PC-9 (cell line): ENCODE results near the gene RRN3. TPM values are rescaled to one million over a fixed set of nuclear protein-coding genes. Genes with fewer than 3 reads are reported as not detected.
"Not testable (repeated sequence)": the region's sequence is repeated elsewhere in the genome, so short reads cannot be mapped to it uniquely, and the experiment has no call there.

Experiments
- BruUV-seq: library from RNA; stranded (reverse); fragments of 400-500 nt; replicated peaks from 2 replicates; lab custom pipeline; 2021; lab: Mats Ljungman, UMichigan
- CTCF ChIA-PET: fragments of 300-600 bp; sonication (Branson Sonifier 250); formaldehyde crosslinking; loops from one replicate; lab custom pipeline; 2022; ENCODE audit warnings: antibody characterized with exemption; lab: Charles Lee
- POLR2A ChIA-PET: fragments of 300-600 bp; sonication (Branson Sonifier 250); formaldehyde crosslinking; loops from one replicate; lab custom pipeline; 2022; ENCODE audit warnings: antibody characterized with exemption; ENCODE audit not compliant: unreplicated experiment; lab: Charles Lee
- DNase-seq, 2 experiments: peaks; one replicate each; pipeline versions ENCODE4 v3.0.0 to v3.0.0-alpha.2; 2015 to 2022; ENCODE audit warnings: mixed read lengths in 1 of 2
- H2AFZ ChIP-seq: fragments of 200-600 bp; sonication (generic); 2 replicates; pipeline ENCODE4 v1.8.1; 2017; ENCODE audit warnings: antibody characterized with exemption
- H3F3A ChIP-seq: fragments of 200-600 bp; sonication (generic); 2 replicates; pipeline ENCODE4 v1.8.1; 2017; ENCODE audit warnings: antibody characterized with exemption, mild to moderate bottlenecking, low read depth; ENCODE audit not compliant: insufficient read depth
- H3K27ac ChIP-seq: fragments of 200-600 bp; sonication (generic); 2 replicates; pipeline ENCODE4 v1.6.1; 2016; ENCODE audit warnings: mixed run types
- H3K27me3 ChIP-seq: fragments of 200-600 bp; sonication (generic); 2 replicates; pipeline ENCODE4 v1.6.1; 2016; ENCODE audit warnings: low read depth, mixed run types; ENCODE audit not compliant: insufficient read depth
- H3K36me3 ChIP-seq: fragments of 200-600 bp; sonication (generic); 2 replicates; pipeline ENCODE4 v1.6.1; 2016; ENCODE audit warnings: low read depth, mixed run types
- H3K4me1 ChIP-seq: fragments of 200-600 bp; sonication (generic); replicated peaks from 2 replicates; pipeline ENCODE4 v1.6.1; 2016; ENCODE audit warnings: mixed run types; ENCODE audit not compliant: insufficient read depth
- H3K4me2 ChIP-seq: fragments of 200-600 bp; sonication (generic); 2 replicates; pipeline ENCODE4 v1.6.1; 2017; ENCODE audit warnings: mixed run types
- H3K4me3 ChIP-seq: fragments of 200-600 bp; sonication (generic); 2 replicates; pipeline ENCODE4 v1.6.1; 2016; ENCODE audit warnings: mixed run types
- H3K79me2 ChIP-seq: fragments of 200-600 bp; sonication (generic); 2 replicates; pipeline ENCODE4 v1.6.1; 2017; ENCODE audit warnings: low read depth, mixed run types
- H3K9me2 ChIP-seq: fragments of 200-600 bp; sonication (generic); 2 replicates; pipeline ENCODE4 v1.8.1; 2017; ENCODE audit warnings: mild to moderate bottlenecking; ENCODE audit not compliant: insufficient read depth
- H3K9me3 ChIP-seq: fragments of 200-600 bp; sonication (generic); 2 replicates; pipeline ENCODE4 v1.8.1; 2016; ENCODE audit warnings: low read depth; ENCODE audit not compliant: insufficient read depth
- H4K20me1 ChIP-seq: fragments of 200-600 bp; sonication (generic); 2 replicates; pipeline ENCODE4 v1.8.1; 2017; ENCODE audit not compliant: insufficient read depth
- intact Hi-C: fragments of 100-400 bp; cut with micrococcal nuclease; formaldehyde crosslinking; loops from one replicate; pipeline ENCODE4 v1.10.0; 2022; ENCODE audit not compliant: unreplicated experiment
- total RNA-seq: library from RNA; stranded (reverse); gene quantifications from 2 replicates; pipeline ENCODE4 v1.2.3, GENCODE V29; 2021

Gene RRN3
- total RNA-seq, 1 experiment from 2014 or later = 29.0 TPM

- BruUV-seq, H3K4me2 ChIP-seq, H2AFZ ChIP-seq, H3K4me3 ChIP-seq, H3F3A ChIP-seq, H3K9me3 ChIP-seq, intact Hi-C loops, H3K79me2 ChIP-seq, H4K20me1 ChIP-seq, H3K4me1 ChIP-seq, CTCF ChIA-PET, H3K9me2 ChIP-seq, POLR2A ChIA-PET, H3K27me3 ChIP-seq, DNase-seq, H3K27ac ChIP-seq: not testable (repeated sequence)
- H3K36me3 ChIP-seq = peaks cover 18% of the 10 kb centered on the region; the same call in 1 of the 2 replicates
Measured at GRCh38 chr16:15028345-15028715, 65.7 kb downstream of the RRN3 start.

GRCh38 chr16:15027503-15028344 lies 66.3 kb downstream of the RRN3 start:
- not testable (repeated sequence) for DNase-seq

GRCh38 chr16:15027051-15027450 lies 67.0 kb downstream of the RRN3 start:
- H3K4me3 ChIP-seq, intact Hi-C loops, H3K4me2 ChIP-seq, BruUV-seq, H3K9me3 ChIP-seq, H3K79me2 ChIP-seq, H4K20me1 ChIP-seq, H3K27me3 ChIP-seq, H3K9me2 ChIP-seq, DNase-seq, H3F3A ChIP-seq, POLR2A ChIA-PET, H2AFZ ChIP-seq, H3K4me1 ChIP-seq, CTCF ChIA-PET, H3K27ac ChIP-seq: not testable (repeated sequence)
- H3K36me3 ChIP-seq = 0 out of 2 replicates have a peak, but pooled peaks cover 10% of the 10 kb centered on the region

More at GRCh38 chr16:15027503-15028344, 66.3 kb downstream of the RRN3 start:
- H4K20me1 ChIP-seq, H3K9me2 ChIP-seq, H3F3A ChIP-seq, H3K4me1 ChIP-seq, CTCF ChIA-PET, H3K27me3 ChIP-seq, H2AFZ ChIP-seq, H3K79me2 ChIP-seq, H3K9me3 ChIP-seq, H3K27ac ChIP-seq, H3K4me2 ChIP-seq, intact Hi-C loops, POLR2A ChIA-PET, H3K4me3 ChIP-seq, BruUV-seq: not testable (repeated sequence)
- H3K36me3 ChIP-seq = 0 out of 2 replicates have a peak, but pooled peaks cover 13% of the 10 kb centered on the region

GRCh38 chr16:15025234-15025951 lies 68.7 kb downstream of the RRN3 start:
- CTCF ChIA-PET, H3K27me3 ChIP-seq, DNase-seq, H3K9me2 ChIP-seq, H2AFZ ChIP-seq, H3K4me1 ChIP-seq, H3K36me3 ChIP-seq, H3K27ac ChIP-seq, H3F3A ChIP-seq, H4K20me1 ChIP-seq, H3K79me2 ChIP-seq, BruUV-seq, H3K9me3 ChIP-seq, H3K4me3 ChIP-seq, H3K4me2 ChIP-seq, intact Hi-C loops, POLR2A ChIA-PET: not testable (repeated sequence)

- intact Hi-C loops, H2AFZ ChIP-seq, H3K4me3 ChIP-seq, H3K4me1 ChIP-seq, H3K27ac ChIP-seq, H3K9me2 ChIP-seq, H3K79me2 ChIP-seq, H3K36me3 ChIP-seq, H4K20me1 ChIP-seq, H3K27me3 ChIP-seq, DNase-seq, H3F3A ChIP-seq, CTCF ChIA-PET, H3K4me2 ChIP-seq, BruUV-seq, POLR2A ChIA-PET, H3K9me3 ChIP-seq: not testable (repeated sequence)
Measured at GRCh38 chr16:15024858-15025199, 69.2 kb downstream of the RRN3 start.

- H3K27ac ChIP-seq, H3K9me2 ChIP-seq, H2AFZ ChIP-seq, H3F3A ChIP-seq, POLR2A ChIA-PET, H3K79me2 ChIP-seq, H4K20me1 ChIP-seq, H3K4me1 ChIP-seq, H3K9me3 ChIP-seq, intact Hi-C loops, H3K36me3 ChIP-seq, H3K4me3 ChIP-seq, H3K4me2 ChIP-seq, CTCF ChIA-PET, DNase-seq, BruUV-seq, H3K27me3 ChIP-seq: not testable (repeated sequence)
Measured at GRCh38 chr16:15023381-15024077, 70.5 kb downstream of the RRN3 start.
